Skeletal muscle cell (primary cell): ENCODE results near the gene PTPRU.

Experiments used
- DNase-seq: peaks from one replicate; pipeline ENCODE4 v3.0.0-alpha.2; 2010; ENCODE audit warnings: low read depth
- H3K4me3 ChIP-seq: 2 replicates; pipeline ENCODE4 v1.5.1; 2011; ENCODE audit warnings: low read depth, mild to moderate bottlenecking, control low read depth, low read length, moderate library complexity

PTPRU gene

GRCh38 chr1:29346576-29346975, 110.3 kb downstream of the PTPRU start:
- DNase-seq = no peak
- no peak overlapping the region for H3K4me3 ChIP-seq

- no peak for DNase-seq
Measured at GRCh38 chr1:29349871-29350491, 113.7 kb downstream of the PTPRU start.

GRCh38 chr1:29352719-29353420, 116.5 kb downstream of the PTPRU start:
- DNase-seq = no peak
- no peak overlapping the region for H3K4me3 ChIP-seq

More at GRCh38 chr1:29349871-29350491, 113.7 kb downstream of the PTPRU start:
- no peak overlapping the region for H3K4me3 ChIP-seq

DNA sequence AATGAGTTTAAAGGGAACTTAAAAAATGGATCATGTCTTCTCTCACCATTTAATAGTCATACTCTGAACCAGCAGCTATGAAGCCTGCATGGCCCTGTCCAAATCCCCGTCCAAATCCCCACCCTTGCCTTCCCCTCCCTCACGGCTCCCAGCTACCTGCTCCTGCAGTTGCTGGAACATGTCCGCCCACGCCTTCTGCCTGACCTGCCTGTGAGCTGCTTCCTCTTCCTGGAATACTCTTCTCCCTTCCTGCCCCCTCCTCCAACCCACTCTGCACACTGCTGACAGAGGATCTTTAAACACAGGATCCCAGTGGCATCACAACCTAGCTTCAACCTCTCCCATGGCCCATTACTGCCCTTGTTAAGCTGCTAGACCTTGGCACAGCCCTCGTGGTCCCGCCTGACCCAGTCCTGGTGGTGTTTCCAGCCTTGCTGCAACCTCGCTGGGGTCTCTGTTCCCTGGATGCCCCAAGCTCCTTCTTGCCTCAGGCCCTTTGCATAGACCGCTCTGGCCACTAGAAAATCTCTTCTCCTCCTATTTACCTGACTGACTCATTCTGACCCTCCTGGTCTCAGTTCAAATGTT, 118.3 kb downstream of the PTPRU start:
- H3K4me3 ChIP-seq = no peak overlapping the region
- DNase-seq = no peak

DNA sequence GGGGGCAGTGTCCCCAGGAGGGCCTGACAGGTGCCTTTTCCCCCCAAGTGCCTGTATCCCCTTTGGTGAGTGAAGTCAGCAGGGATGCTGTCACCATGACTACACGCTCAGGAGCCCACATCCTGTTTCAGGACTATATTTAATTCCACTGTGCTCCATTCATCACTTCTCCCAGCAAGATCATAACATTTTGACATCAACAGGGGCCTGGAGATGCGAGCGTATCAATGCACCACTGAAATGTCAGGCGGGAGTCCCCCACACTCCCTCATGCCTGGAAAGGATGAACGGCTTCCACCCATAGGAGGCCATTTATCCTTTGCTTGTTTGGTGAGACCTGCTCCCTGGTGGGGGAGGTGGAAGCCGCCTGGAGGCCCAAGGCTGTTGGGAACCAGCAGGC, 119.1 kb downstream of the PTPRU start:
- H3K4me3 ChIP-seq = no peak overlapping the region
- no peak for DNase-seq

GRCh38 chr1:29356663-29357062, 120.3 kb downstream of the PTPRU start:
- DNase-seq = no peak
- H3K4me3 ChIP-seq = no peak overlapping the region

- H3K4me3 ChIP-seq = no peak overlapping the region
- DNase-seq = no peak
Measured at GRCh38 chr1:29357452-29357851, 121.1 kb downstream of the PTPRU start.

DNA sequence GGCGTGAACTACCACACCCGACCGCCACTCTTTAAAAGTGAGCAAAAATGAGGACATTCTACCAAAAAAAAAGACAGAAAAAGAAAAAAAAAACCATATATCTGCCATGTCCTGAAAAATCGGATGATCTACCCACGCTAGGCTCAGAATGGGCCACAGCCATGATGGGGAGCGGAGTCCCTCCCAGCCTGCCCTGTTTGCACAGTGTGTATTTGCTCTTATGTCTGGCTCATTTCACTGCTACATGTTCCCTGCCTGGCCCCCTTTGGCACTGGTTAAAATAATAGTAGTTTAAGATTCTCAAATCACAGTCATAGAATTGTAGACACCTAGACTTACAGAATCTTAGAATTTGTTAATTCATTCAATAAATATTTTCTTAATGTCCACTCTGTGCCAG, 121.9 kb downstream of the PTPRU start:
- no peak overlapping the region for H3K4me3 ChIP-seq
- DNase-seq = no peak

DNA sequence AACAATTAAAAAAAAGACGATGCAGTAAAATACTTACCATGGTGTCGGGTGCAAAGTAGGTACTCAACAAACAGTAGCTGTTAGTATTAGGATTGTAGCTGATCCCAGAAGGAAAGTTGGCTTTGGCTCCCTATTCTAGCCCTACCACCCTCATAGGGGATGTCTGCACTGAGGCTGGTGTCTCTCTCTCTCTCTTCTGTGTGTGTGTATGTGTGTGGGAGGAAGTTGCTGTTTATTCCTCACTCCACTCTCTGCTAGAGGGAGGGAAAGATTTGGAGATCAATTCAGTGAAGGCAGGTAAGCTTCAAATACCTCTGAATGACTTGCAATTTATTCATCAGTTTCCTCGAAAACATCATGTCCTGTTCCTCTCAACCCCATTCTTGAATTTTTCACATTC, 124.4 kb downstream of the PTPRU start:
- H3K4me3 ChIP-seq = no peak overlapping the region
- no peak for DNase-seq

DNA sequence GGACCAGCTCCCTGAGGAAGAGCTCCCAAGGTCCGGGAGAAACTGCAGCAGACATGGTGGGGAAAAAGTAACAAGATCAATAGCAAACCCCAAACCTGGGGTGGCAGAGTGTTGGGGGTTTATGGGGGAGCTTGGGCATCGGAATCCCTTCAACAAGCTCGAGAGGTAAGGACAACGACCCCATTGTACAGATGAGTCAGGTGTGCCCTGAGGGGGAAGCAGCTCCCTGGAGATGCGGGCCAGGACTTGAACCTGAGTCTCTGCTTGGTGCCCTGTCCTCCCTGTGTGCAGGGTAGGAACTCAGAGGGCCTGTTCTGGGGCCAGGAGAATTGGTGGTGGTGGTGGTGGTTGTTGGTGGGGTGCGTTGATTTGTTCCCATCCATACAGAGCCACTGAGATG, 125.4 kb downstream of the PTPRU start:
- H3K4me3 ChIP-seq = no peak overlapping the region
- no peak for DNase-seq

DNA sequence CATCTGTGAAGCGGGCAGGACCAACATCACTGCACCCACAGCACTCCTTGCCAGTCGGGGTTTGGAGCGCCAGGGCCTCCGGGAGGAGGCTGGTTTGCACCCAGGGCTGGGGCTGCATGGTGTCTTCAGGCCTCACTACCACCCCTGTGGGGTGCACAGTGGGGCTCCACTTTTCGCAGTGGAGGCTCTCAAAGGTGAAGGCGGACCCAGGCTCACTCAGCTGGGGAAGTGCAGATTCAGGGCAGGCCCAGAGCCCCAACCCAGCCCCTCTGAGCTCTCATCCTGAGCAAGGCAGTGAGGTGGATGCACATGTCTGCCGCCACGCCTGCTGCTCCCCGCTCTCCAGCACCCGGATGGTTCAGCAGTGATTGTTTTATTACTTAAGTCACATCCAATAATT, 125.8 kb downstream of the PTPRU start:
- no peak overlapping the region for H3K4me3 ChIP-seq
- no peak for DNase-seq

DNA sequence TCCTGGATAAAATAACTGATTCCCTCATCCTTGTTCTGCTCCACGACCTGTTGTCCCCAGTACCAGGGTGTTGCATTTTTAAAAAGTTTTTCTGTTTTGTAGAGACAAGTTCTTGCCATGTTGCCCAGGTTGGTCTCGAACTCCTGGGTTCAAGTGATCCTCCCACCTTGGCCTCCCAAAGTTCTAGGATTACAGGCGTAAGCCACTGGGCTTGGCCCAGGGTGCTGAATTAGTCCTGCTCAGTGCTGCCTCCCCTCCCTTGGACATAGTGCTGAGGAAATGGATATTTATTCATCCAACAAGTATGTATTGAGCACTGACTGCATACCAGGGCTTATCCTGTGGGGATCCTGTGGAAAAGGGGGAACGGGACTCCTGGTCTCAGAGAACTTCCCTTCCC, 126.4 kb downstream of the PTPRU start:
- no peak for DNase-seq

DNA sequence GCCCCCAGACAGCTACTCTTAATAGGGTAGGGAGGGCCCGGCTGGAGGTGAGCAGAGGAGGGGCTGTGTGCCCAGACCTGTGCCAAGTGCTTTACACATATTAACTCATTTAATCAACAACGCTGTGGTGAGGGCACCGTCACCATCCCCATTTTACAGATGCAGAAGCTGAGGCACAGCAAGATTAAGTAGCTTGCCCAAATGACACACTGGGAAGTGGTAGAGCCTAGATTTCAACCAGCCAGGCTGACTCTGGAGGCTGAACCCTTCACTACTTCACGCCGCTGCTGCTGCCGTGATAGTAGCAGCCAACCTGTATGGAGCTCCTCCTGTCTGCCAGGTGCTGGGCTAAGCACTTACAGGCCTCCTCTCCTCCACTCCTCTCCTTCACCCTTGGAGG, 127.2 kb downstream of the PTPRU start:
- no peak overlapping the region for H3K4me3 ChIP-seq
- no peak for DNase-seq

More for the DNA sequence above, 126.4 kb downstream of the PTPRU start:
- H3K4me3 ChIP-seq = no peak overlapping the region

- no peak for DNase-seq
- H3K4me3 ChIP-seq = no peak overlapping the region
Measured at GRCh38 chr1:29364101-29364678, 127.9 kb downstream of the PTPRU start.

DNA sequence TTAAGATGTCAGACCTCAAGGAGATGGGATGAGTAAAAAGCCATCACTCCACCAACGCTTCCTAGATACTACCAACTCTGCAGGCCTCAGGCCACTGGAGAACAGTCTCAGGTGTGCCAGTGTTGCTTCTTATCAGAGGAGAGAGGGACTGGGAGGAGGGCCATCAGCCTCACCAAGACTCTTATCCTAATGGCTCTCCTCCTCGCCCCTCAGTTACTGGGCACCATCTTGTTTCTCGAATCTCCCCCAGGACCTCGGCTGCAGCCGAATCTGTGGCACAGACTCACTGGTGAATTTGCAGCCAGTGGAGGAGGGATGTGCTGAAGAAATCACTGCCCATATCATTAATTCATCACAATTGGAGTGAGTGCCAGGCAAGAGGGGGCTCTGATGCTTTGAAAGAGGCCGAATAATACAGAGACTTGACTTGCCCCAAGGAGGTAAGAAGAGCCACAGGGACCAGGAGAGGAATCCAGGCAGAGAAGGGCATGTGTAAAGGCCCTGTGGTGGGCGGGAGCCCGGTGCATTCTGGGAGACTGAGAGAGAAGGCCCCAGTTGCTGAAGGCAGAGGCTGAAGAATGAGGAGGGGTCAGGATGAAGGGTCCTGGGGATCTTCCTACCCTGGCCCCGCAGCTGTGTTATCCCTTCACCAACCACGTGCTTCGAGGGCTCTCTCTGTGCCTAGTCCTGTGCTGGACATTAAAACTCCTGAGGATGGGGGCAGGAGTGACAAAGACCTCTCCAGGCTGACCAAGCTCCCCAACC, 129.8 kb downstream of the PTPRU start:
- no peak overlapping the region for H3K4me3 ChIP-seq
- DNase-seq = no peak

- DNase-seq = no peak
Measured at GRCh38 chr1:29368936-29369932, 132.9 kb downstream of the PTPRU start.

DNA sequence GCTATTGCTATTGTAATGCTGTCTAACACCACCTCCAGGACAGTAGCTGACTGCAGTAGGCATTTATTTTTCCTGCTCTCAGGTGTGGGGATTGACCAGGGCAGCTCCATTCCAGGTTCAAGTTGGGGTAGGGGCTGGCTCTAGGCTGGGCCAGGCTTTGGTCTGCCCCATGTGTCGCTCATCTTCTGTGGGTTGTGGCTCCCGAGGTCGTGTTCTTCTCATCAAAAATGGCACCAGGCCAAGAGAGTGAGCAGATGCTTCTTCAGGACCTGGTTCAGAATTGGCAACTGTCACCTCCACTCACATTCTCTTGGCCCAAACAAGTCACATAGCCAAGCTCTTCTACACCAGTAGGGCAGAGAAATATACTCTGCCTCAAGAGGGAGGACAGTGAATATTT, 133.7 kb downstream of the PTPRU start:
- no peak for DNase-seq
- H3K4me3 ChIP-seq = no peak overlapping the region

More at GRCh38 chr1:29368936-29369932, 132.9 kb downstream of the PTPRU start:
- H3K4me3 ChIP-seq = no peak overlapping the region

GRCh38 chr1:29371332-29371731, 135.0 kb downstream of the PTPRU start:
- H3K4me3 ChIP-seq = no peak overlapping the region
- no peak for DNase-seq

GRCh38 chr1:29372108-29372507, 135.8 kb downstream of the PTPRU start:
- no peak overlapping the region for H3K4me3 ChIP-seq
- DNase-seq = no peak
